Activated CD4-positive, alpha-beta T cell treated with anti-CD3 and anti-CD28 coated beads, Interleukin-2, amount 50 U/mL, for 1 hour (primary cell): ENCODE measurements around the gene VSNL1.

Experiments
- DNase-seq: peaks from one replicate; pipeline ENCODE4 v3.0.0-alpha.2; 2020

VSNL1 gene

DNA sequence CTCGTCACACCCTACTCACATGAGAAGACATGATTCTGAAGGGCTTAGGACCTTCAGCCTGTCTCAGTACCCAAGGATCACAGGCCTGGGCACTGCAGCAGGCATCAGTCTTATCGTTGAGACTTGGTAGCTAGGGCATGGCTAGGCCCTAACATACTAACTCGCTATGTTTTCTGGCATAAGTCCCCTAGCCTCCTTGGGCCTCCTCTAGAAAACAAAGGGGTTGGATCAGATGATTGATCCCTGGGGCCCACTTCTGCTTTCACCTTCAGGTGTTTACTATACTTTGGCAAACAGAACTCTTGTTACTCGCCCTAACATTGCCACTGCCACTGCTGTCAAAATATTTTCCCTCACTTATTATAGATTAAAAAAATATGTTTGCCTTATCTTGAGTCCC is 44.2 kb downstream of the VSNL1 start:
- DNase-seq: no peak

DNA sequence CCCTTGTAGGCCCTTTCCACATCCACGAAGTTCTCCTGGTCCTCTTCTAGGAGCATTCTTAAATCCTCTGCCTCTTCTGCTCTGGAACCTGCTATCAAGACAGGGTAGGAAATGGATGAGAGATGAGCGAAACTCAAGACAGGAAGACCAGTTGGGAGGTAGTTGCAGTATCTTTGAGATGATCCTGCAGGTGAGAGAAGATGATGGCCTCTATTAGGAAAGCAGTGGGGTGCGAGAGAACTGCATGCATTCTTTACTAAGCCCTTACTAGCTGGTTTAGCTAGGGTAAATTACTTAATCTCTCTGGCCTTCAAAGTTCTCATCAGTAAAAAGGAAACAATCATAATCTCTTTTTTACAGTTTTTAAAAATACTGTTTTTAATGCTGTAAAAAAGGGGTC is 47.0 kb downstream of the VSNL1 start:
- DNase-seq: no peak

DNA sequence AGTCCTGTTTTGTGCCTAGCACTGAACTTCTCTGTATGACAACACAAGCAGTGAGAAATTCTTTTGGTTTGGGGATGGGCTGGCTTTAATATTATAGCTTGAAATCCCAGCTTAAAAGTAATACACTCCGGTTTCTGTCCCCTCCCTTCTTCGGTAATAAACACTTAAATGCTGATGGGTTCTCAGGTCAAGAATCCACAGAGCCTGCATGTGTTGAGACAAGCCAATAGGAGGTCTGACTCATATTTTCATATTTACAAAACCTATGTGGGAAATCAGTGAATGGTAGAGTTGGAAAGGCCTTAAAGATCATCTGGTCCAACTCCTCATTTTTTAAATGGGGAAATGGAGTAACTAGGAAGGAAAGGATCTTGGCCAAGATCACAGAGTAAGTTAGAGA is 47.5 kb downstream of the VSNL1 start:
- DNase-seq: no peak

DNA sequence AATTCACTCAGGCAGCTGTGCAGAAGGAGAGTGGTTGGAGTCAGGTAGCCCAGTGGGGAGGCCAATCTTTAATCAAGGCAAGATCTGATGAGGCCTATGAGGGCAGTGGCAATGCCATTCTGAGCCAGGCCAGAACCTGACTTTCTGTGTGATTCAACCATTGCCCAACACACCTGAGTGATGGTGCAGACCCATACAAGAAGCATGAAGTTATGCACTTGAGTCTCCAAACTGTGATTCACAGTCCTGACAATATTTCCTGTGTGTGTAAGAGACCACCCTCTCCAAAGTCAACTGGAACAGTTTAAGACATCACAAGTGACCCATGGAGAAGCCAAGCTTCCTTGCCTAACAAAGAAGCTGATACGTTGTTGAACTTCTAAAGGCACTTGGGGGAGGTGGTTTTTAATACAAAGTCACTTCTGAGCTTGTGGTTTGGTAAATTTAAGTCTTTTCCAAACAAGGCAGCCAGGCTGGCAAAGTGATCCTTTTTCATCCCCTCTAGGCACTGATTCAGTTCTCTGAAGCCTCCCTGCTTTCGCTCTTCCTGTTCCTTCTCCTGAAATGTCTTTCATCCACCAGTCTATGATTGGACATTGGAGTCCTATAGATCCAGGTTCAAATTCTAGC is 49.0 kb downstream of the VSNL1 start:
- DNase-seq: no peak

DNA sequence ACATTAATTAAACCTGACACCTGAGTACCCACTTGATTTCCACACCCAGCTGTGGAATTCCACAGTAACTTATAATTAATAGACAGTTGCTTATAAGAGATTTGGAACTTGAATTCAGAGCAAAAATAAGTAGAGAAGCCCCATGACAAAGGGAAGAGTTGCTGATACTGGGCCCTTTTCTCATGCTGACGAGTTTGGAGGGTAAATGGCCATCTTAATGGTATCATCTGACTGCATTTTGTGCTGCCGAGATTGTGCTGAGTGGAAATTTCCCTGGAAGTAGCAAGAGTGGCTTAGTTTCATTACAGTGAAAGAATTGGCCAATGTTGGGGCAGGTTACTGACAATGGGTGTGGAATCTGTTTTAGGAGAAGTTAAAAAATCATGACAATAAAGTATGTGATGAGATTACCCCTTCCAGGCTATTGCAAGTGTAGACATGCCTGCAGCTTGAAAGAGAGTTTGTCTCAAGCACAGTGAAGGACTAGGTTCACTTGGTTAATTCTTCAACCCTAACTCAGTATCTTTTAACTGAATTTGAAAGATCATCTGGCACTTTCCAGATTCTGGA is 49.9 kb downstream of the VSNL1 start:
- DNase-seq: no peak

DNA sequence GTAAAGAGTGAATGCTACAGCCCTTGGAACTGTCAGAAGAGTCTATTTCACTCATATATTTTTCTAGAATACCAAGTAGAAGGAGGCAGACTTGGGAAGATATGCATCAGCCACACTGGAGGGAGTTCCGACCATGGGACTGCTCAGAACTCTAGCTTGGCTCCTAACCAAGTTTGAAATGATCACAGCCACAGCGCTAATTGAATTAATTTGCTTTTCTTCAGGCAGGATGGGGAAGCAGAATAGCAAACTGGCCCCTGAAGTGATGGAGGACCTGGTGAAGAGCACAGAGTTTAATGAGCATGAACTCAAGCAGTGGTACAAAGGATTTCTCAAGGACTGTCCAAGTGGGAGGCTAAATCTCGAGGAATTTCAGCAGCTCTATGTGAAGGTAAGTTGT is 51.4 kb downstream of the VSNL1 start:
- DNase-seq: no peak

DNA sequence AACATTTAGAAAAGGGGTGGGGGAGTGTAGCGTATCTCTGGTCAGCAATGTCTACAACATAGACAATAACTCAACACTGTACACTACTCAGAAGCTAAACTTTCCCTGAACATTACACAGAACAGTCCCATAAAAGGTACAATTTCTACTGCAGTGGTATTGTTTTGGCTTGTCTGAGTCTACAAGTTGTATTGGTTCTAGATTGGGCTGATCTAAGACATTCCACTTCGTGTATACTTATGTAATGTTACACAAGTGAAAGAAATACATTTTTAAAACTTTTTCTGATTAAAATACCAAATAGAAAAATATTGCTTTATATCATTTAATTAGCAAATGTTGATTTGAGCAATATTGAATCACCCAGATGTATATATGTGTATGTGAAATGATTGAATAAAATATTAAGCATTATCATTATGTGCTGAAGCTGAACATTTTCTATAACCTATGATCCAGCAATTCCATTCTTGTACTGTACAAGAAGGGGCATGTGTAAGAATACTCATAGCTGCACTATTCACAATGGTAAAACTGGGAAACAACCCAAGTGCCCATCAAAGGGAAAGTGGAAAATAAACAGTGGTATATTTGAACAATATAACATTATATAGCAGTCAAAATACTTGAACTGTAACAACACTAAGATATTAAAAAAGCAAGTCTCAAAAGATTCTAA is 52.4 kb downstream of the VSNL1 start:
- no peak for DNase-seq

DNA sequence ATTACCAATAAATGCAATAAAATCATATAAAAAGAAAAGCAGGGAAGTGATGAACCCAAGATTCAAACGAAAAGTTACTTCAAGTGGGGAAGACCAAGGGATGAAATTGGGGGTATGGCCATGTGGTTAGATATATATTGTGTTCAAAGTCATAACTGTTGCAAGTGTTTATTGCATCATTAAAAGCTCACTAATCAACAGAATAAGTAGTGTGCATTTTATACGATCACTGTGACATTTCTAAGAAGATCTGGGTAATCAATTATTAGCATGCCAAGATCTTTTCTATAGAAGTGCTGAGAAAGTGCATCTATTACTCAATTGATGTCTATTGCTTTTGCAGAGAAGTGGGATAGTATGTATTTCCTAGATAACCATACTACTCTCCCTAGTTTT is 52.9 kb downstream of the VSNL1 start:
- DNase-seq: no peak

DNA sequence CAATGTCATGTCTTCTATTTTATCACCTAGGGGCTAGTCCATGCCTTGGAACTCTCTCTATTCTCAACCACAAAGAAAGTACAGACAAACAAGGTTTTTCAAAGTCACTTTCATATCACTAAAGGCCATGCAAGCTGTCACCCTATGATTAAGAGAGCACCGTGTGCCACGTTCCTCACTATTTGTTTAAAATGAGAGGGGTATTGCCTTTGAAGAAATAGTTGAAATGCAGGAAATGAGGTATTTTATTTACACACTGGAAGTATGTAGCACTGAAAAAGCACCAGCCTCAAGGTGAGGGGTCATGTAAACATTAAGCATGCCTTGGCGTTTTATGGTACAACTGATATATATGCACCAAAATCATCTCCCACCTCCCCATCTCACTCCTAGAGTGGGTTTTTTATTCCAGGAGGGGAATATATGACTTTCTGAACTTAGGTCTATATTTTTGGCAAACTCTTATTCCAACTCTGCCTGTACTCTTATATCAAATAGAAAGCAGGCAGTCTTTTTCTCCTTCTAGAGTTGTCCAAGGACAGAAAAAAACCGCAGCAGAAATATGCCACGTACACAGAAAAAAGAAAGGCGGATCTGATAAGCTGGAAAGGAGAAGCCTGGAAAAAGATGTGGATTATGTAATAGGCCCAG is 53.5 kb downstream of the VSNL1 start:
- DNase-seq: no peak

DNA sequence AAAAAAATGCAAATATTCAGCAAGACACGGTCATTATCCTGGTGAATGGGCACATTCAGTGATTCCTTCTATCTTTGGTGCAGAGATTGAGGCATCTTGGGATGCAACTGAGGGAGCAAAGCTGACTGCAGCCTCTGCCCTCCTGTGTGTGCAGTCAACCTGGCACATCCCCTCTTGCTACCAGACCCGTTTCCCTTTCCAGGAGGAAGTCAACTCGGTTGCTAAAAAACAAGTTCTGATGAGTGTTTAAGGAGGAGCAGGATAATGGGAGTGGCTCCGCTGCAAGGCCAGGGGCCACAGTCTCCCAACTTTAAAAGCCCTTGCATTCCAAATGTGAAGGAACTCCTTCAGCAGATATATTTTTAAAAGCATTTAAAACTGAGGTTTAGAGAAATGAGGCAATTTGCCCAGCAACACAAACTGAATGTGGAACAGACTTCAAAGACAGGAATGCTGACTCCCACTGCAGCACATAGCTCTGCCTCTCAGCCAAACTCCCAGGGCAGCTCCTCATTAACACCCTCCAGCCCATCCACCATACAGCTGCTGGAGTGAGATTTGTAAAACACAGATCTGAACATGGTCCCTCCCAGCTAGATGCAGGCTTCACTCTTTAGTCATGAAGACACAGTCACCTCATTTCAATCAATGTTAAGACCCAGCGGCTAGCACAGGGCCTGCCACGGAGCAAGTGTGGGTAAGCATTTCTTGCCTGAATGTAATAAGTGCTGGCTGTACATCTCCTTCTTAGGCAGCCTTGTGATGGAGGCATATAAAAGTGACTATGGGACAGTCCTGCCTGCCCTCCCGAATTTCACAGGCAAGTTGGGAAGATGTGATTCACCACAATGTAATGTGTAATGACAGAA is 54.3 kb downstream of the VSNL1 start:
- no peak for DNase-seq

DNA sequence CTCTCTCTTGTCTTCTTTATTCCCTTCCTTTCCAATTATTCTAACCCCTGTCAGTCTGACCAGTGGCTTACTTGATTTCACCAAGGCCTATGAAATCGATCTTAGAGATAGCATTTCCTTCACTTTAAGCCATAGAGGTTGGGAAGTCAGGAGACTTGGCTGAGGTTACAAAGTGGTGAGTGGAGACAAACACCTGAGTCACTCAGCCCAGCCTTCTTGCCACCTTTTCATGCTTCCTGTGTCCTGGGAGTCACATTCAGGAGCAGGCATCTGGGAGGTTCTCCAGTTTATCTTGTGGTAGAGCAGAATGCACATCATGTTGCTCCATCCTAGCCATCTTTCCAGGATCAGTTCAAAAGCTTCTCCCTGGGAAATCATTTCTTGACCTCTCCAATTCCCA is 59.1 kb downstream of the VSNL1 start:
- no peak for DNase-seq

DNA sequence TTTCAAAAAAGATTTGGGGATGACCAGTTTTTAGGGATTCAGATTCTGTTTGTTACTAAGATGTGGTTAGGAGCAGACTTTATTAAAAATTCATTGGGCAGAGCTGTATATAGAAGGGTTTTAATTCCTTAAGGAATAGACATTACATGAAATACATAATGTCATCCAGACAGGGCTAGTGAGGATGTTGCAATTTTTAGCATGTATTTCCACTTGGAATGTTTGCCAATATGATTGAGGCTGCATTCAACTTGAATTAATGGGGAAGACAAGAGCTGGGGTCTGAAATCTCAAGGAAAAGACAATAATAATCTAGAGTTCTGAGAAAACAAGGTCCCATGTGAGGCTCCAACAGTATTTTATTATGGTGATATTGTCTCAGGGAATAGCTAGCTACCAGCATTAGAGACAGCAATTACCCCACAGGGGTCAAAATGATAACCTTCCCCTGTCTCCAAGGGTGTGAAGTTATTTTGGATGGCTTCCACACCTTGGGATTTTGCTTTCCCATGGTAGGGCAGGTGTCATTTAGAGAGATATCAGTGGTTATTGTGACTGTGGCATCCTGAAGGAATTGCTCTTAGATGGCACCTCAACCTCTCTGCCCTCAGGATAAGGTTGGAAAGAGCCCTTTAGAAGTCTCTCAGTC is 60.2 kb downstream of the VSNL1 start:
- DNase-seq: no peak

DNA sequence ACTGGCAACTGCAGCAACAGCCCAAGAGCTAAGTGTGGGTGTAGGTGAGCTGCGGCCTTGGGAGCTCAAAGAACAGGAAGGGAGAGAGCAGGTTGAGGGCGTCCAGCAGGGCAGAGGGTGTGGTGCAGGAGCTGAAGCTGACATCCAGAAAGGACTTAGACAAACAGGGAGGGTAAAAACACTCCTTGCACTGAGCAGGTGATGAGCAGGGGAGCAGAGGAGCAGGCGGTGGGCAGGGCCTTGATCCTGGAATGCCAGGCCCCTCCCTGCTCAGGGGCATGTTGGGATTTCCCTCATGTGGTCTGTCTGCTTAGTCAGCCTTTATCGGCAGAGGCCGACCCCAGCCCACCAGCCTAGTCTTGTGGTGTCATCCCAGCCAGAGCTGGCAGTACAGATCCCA is 63.6 kb downstream of the VSNL1 start:
- DNase-seq: no peak

DNA sequence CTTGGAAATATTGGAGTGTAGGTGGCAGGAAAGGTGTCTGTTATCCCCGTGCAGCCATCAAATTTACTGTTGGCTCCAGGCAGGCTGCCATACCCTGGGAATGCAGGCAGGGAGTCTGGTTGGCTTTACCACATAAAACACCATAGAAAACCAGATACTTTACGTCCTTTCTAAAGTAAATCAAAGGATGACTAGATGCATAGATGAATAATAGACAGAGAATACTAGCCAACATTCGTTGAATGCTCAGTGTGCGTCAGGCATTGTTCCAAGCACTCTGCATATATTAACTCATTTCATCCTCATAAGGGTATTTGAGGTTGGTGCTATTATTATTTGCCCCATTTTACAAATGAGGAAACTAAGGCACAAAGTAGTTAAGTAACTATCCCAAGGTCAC is 65.2 kb downstream of the VSNL1 start:
- DNase-seq: no peak

DNA sequence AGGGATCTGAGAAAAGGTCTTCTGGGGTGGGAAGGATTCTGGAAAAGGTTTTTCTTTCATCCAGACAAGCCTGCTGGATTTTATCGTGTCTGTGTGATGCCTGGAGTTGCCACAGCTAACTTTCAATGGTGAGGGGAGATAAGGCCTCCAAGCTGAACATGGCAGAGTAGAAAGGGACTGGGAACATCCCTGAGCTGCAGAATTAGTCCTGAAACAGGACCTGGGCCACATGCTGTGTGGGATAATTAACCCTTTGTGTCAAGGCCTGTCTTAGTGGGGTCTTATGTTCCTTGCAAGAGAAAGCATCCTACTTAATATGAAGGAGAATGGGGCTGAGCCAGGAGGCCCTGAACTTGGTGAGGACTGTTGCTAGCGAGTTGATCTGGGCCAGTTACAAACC is 66.4 kb downstream of the VSNL1 start:
- no peak for DNase-seq

DNA sequence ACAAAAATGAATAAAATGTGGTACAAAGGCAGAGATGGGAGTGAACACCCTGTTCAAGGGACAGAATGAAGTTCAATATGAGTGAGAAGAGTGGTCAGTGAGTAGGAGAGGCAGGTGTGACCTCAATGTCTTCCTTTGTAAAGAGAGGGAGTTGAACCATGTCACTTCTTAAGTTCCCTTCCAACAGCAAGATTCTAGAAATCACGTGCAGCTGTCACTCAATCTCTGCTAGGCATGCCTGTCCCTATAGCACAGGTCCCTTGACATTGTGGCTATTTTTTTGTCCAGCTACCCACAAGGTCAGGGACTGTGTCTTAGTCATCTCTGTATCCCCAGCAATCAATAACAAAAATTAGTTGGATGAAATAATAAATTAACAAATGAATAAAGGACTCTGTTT is 66.9 kb downstream of the VSNL1 start:
- DNase-seq: no peak

DNA sequence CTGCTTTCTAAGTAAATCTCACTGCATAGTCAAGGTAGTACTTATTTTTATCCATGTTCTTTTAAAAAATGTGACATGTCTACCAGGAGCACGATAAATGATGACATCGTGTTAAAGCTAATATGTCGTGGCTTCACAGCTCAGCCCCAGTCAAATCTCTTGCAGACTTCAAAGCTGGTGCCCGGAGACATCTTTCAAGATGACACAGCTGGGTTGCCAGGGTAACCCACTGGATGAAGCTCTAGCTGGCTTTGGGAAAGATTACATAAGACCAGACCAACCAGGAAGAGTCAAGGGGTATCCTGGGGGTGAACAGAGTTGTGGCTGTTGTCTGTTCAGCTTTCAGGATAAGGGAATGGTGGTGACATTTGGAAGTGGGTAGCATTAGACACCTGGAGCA is 67.8 kb downstream of the VSNL1 start:
- DNase-seq: no peak

DNA sequence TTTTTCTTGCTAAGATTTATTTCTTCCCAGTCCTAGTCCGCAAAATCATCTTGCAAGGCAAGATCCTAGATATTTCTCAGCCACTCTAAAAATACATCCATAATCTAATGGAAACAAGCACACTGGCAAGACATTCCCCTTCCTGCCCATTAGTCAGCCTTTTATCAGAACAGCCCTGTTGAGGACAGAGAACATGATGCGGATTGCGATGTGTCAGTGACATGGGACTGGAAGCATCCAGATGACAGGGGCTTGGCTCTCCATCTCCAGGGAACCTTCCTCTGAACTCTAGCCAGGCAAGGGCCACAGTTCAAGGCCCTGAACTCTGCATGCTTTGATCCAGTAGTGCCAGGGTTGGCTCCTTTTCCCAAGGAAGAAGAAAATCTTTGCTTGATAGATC is 70.0 kb downstream of the VSNL1 start:
- DNase-seq: no peak

DNA sequence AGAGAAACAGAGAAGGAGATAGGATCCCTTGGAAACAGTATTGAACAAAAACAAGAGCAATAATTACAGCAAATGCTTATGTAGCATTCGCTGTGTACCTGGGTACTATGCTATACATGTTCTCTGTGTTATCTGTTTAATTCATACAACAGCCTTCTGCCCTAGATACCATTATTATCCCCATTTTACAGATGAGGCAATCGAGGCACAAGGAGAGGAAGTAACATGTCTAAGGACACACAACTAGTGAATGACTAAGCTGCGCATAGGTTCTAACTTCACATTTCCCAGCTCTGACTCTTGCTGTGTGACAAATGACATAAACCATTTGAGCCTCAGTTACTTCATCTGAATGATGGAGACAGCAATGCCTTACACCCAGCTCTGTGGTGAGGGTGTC is 70.5 kb downstream of the VSNL1 start:
- DNase-seq: no peak

DNA sequence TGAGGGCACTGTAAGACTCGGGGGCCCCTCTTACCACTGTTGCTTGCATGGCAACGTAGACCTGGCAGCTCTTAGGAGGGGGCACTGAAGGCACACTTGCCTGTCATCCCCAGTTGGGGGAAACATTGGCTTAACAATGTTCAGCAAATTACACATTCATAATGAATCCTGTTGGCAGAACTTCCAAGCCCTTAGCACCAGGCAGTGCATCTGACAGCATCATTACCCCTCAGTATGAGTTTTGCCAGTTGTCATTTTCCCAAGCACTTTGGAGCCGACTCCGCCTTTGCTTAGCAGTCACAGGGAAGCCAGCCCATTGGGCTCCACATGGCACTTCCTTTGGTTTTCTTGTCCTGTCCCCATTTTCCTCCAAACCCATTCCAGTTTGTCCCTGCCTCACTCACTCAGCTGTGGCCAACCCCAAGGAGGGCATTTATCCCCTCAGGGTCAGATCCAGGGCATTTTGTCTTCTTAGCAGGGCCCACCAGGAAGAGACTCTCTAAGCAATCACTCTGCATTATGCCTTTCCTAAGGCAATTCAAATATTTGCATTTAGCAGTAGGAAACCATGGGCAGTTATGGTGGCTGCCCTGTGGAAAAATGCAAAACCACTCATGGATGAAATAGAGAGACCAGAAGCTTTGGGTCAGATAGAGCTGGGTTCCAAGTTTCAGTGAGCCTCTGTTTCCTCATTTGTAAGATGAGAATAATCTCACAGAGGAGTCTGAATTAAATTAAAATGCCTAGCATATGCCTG is 73.9 kb downstream of the VSNL1 start:
- no peak for DNase-seq

DNA sequence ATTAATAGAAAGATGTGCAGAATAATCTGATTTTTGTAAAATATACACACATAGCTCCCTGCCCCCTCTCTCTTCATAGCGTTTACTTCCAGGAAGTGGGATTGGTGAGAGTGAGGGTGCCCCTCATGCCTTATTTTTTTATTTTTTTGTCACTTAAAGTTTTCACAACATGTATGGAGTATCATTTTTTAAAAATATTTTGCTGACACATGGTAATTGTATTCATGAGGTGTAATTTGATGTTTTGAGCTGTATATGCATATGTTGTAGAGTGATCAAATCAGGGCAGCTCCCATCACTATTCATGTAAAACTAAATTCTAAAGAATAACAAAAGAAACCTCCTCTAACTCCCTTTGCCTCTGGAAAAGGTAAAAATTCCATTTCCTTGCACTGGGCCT is 74.7 kb downstream of the VSNL1 start:
- no peak for DNase-seq

DNA sequence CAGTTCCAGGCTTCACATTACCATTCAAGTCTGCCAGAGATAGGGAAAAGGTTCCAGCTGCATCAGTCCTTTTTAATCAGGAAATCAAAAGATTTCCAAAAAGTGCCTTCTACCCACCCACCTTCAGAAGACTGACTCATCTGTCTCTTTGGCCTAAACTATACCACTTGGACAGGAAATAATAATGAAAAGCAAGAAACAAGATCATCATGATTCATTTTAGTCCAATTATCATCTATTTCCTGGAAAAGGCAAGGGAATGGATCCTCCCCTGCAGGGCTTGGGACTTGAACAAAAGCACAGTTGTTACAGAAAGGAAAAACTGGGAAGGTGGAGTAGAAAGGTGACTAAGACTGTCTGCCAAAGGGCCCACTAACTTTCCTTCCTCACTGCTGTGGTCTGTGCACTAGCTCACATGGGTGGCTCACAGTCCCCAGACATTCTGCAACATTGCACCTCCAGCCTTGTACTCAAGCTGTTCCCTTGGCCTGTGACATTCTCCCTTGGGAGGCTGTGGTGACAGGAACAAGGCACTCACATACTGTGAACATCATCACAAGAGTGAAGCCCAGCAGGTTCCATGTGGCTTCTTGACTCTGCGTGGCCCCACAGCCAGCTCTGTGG is 75.3 kb downstream of the VSNL1 start:
- DNase-seq: no peak
